WERI-Rb-1 (cell line): ENCODE measurements around the gene CAMSAP2.
A peak's percentile ranks its signal among the peaks of the same experiment; 100 is the strongest.

Source experiments
- DNase-seq: peaks from one replicate; pipeline ENCODE4 v3.0.0-alpha.2; 2020
- H3K27ac ChIP-seq: fragments of 250-450 bp; sonication (Bioruptor Pico); 2 replicates; pipeline ENCODE4 v1.5.1; 2020; ENCODE audit warnings: mild to moderate bottlenecking, moderate library complexity
- H3K27me3 ChIP-seq: fragments of 250-450 bp; sonication (Bioruptor Pico); 2 replicates; pipeline ENCODE4 v1.5.1; 2021; ENCODE audit warnings: mild to moderate bottlenecking, low read depth, moderate library complexity; ENCODE audit not compliant: insufficient read depth, severe bottlenecking
- H3K36me3 ChIP-seq: fragments of 250-450 bp; sonication (Bioruptor Pico); 2 replicates; pipeline ENCODE4 v1.5.1; 2020; ENCODE audit warnings: mild to moderate bottlenecking, moderate library complexity
- H3K4me3 ChIP-seq: 2 replicates; pipeline ENCODE4 v1.5.1; 2011; ENCODE audit warnings: low read depth, mild to moderate bottlenecking, control low read depth, low read length
- H3K9me3 ChIP-seq: fragments of 250-450 bp; sonication (Bioruptor Pico); 2 replicates; pipeline ENCODE4 v1.5.1; 2021; ENCODE audit warnings: mild to moderate bottlenecking, moderate library complexity; ENCODE audit not compliant: severe bottlenecking
- CTCF ChIP-seq: IDR thresholded peaks from 2 replicates; pipeline ENCODE4 v1.5.1; 2011; ENCODE audit warnings: low read depth, mild to moderate bottlenecking, control low read depth, inconsistent platforms, low read length

Gene CAMSAP2

GRCh38 chr1:200704986-200705500 lies 33.6 kb upstream of the CAMSAP2 start:
- H3K27me3 ChIP-seq: no peaks in the 10 kb centered on the region
- TF ChIP-seq CTCF: no peak
- no peak overlapping the region for H3K4me3 ChIP-seq
- no peak overlapping the region for H3K27ac ChIP-seq
- no peaks in the 10 kb centered on the region for H3K36me3 ChIP-seq
- H3K9me3 ChIP-seq: no peaks in the 10 kb centered on the region
- DNase-seq: no peak

GRCh38 chr1:200706111-200706814 lies 32.4 kb upstream of the CAMSAP2 start:
- no peak for DNase-seq
- Histone ChIP-seq H3K36me3 (no peaks in the 10 kb centered on the region), H3K27me3 (no peaks in the 10 kb centered on the region), H3K27ac (no peak overlapping the region), H3K4me3 (no peak overlapping the region), H3K9me3 (no peaks in the 10 kb centered on the region)
- TF ChIP-seq CTCF: no peak

GRCh38 chr1:200707116-200707515 lies 31.6 kb upstream of the CAMSAP2 start:
- Histone ChIP-seq H3K27me3 (no peaks in the 10 kb centered on the region), H3K4me3 (no peak overlapping the region), H3K36me3 (no peaks in the 10 kb centered on the region), H3K9me3 (no peaks in the 10 kb centered on the region), H3K27ac (no peak overlapping the region)
- DNase-seq: no peak
- no peak for TF ChIP-seq CTCF

GRCh38 chr1:200708161-200708560 lies 30.5 kb upstream of the CAMSAP2 start:
- DNase-seq: no peak
- Histone ChIP-seq H3K9me3 (no peaks in the 10 kb centered on the region), H3K4me3 (no peak overlapping the region), H3K27ac (no peak overlapping the region), H3K27me3 (no peaks in the 10 kb centered on the region), H3K36me3 (no peaks in the 10 kb centered on the region)
- TF ChIP-seq CTCF: no peak

GRCh38 chr1:200708769-200709168 lies 29.9 kb upstream of the CAMSAP2 start:
- Histone ChIP-seq H3K4me3 (no peak overlapping the region), H3K27me3 (no peaks in the 10 kb centered on the region), H3K36me3 (no peaks in the 10 kb centered on the region), H3K9me3 (no peaks in the 10 kb centered on the region), H3K27ac (no peak overlapping the region)
- TF ChIP-seq CTCF: no peak
- no peak for DNase-seq

GRCh38 chr1:200710166-200710565 lies 28.5 kb upstream of the CAMSAP2 start:
- Histone ChIP-seq H3K4me3 (no peak overlapping the region), H3K27ac (no peak overlapping the region), H3K36me3 (no peaks in the 10 kb centered on the region), H3K27me3 (no peaks in the 10 kb centered on the region), H3K9me3 (no peaks in the 10 kb centered on the region)
- DNase-seq: peak; percentile 68
- no peak for TF ChIP-seq CTCF
